22Rv1 (cell line): ENCODE results near the gene ERMP1.
"Not testable (repeated sequence)": the region's sequence is repeated elsewhere in the genome, so short reads cannot be mapped to it uniquely, and the experiment has no call there.

ENCODE experiments used
- H3K27ac ChIP-seq: fragments of 450-650 bp; 2 replicates; pipeline ENCODE4 v1.5.1; 2017
- ZFX ChIP-seq: fragments of 450-650 bp; IDR thresholded peaks from 2 replicates; pipeline ENCODE4 v1.6.1; 2017; ENCODE audit warnings: antibody characterized with exemption, borderline replicate concordance
- TF ChIP-seq, protein P1 (sequence below): fragments of 450-650 bp; IDR thresholded peaks from 2 replicates; pipeline ENCODE4 v1.5.1; 2017; ENCODE audit warnings: mild to moderate bottlenecking

The ERMP1 gene, protein sequence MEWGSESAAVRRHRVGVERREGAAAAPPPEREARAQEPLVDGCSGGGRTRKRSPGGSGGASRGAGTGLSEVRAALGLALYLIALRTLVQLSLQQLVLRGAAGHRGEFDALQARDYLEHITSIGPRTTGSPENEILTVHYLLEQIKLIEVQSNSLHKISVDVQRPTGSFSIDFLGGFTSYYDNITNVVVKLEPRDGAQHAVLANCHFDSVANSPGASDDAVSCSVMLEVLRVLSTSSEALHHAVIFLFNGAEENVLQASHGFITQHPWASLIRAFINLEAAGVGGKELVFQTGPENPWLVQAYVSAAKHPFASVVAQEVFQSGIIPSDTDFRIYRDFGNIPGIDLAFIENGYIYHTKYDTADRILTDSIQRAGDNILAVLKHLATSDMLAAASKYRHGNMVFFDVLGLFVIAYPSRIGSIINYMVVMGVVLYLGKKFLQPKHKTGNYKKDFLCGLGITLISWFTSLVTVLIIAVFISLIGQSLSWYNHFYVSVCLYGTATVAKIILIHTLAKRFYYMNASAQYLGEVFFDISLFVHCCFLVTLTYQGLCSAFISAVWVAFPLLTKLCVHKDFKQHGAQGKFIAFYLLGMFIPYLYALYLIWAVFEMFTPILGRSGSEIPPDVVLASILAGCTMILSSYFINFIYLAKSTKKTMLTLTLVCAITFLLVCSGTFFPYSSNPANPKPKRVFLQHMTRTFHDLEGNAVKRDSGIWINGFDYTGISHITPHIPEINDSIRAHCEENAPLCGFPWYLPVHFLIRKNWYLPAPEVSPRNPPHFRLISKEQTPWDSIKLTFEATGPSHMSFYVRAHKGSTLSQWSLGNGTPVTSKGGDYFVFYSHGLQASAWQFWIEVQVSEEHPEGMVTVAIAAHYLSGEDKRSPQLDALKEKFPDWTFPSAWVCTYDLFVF

DNA sequence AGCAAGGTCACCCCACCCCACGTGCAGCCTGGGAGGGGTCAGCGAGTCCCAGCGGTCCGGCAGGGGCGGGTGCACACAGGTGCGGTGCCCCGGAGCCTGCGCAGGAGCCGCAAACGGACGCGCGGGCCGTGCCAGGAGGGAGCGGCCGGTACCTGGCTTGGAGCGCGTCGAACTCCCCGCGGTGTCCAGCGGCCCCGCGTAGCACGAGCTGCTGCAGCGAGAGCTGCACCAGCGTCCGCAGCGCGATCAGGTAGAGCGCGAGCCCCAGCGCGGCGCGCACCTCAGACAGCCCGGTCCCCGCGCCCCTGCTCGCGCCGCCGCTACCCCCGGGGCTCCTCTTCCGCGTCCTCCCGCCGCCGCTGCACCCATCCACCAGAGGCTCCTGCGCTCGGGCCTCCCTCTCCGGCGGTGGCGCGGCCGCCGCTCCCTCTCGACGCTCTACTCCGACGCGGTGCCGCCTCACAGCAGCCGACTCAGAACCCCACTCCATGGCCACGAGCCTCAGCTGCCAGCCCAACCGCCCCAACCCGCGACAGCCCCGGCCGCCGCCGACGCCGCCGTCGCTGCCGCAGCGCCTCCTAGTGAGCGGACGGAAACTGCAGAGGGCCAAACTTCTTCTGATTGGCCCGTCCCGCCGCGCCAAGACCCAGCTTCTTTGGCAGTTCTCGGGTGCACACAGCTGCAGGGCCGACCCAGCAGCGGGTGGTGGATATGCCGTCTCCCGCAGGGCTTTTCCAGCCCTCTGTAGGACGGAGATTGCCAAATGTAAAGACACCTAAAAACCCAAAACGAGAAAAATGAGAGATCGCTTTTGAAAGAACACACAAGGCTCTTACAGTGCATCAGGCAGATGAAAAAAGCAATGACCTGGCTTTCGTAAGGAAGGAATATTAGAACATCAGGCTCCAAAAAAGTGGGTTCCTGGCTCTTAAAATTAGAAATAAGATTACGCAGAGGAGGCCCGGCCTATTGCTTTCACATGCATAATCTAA is at the start of gene ERMP1:
Gene ERMP1, minus strand, starts transcription at position 580 of the 992 bp plus-strand sequence. Its CDS starts 90 bp downstream, at position 490.
- TF ChIP-seq, protein P1, sequence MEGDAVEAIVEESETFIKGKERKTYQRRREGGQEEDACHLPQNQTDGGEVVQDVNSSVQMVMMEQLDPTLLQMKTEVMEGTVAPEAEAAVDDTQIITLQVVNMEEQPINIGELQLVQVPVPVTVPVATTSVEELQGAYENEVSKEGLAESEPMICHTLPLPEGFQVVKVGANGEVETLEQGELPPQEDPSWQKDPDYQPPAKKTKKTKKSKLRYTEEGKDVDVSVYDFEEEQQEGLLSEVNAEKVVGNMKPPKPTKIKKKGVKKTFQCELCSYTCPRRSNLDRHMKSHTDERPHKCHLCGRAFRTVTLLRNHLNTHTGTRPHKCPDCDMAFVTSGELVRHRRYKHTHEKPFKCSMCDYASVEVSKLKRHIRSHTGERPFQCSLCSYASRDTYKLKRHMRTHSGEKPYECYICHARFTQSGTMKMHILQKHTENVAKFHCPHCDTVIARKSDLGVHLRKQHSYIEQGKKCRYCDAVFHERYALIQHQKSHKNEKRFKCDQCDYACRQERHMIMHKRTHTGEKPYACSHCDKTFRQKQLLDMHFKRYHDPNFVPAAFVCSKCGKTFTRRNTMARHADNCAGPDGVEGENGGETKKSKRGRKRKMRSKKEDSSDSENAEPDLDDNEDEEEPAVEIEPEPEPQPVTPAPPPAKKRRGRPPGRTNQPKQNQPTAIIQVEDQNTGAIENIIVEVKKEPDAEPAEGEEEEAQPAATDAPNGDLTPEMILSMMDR: peak; percentile 97
- no peak for TF ChIP-seq ZFX
- peak within 1 kb of the TSS; percentile 52 for H3K27ac ChIP-seq

DNA sequence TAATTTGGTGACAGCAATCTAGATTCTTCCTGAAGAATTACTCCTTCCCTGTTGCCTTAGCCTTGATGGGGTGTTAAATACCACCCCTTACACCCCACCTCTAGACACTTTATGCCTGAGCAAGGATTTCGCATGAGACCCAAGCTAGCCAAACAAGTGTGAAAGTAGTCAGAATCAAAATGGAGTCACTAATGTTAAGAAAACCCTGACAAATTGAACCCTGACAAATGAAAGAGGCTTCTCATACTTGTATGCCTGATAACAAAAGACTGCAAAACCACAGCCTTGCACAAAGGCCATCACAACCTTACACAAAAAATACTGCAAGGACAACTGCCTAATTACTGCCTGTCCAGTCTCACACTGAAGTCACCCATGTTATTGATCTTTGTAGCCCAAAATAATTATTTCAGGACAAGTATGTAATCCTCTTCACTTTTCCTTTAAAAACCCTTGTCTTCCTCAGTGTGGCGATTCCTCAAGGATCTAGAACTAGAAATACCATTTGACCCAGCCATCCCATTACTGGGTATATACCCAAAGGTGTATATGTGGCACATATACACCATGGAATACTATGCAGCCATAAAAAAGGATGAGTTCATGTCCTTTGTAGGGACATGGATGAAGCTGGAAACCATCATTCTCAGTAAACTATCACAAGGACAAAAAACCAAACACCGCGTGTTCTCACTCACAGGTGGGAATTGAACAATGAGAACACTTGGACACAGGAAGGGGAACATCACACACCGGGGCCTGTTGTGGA is 49.5 kb upstream of the ERMP1 start:
- H3K27ac ChIP-seq: not testable (repeated sequence)

DNA sequence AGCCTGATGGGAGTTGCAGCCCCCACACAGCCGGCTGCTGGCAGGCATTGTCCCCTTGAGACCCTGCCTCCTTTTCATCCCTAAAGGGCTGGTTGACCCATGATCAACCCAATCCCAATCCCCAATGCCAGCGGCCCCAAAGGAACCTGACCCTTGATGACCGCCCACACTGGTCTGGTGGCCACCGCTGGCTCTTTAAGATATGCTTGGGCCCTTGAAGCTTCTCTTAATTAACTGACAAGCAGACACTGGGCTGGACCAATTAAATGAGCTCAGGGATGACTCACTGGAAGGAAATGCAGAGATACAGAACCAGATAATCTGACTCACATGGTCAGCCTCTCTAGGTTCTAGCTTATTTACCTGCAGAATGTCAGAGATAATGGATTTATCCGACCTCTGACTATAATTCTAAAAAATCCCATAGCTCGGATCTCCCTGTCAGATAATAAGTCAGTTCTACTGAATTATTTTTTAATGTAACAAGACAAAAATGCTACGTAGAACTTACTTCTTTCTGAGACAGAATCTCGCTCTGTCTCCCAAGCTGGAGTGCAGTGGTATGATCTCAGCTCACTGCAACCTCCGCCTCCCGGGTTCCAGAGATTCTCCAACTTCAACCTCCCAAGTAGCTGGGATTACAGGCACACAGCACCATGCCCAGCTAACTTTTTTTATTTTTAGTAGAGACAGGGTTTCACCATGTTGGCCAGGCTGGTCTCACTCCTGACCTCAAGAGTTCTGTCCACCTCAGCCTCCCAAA is 46.7 kb upstream of the ERMP1 start:
- no peak for TF ChIP-seq ZFX
- TF ChIP-seq, protein P1: no peak
- H3K27ac ChIP-seq: peak overlapping the region; percentile 55

DNA sequence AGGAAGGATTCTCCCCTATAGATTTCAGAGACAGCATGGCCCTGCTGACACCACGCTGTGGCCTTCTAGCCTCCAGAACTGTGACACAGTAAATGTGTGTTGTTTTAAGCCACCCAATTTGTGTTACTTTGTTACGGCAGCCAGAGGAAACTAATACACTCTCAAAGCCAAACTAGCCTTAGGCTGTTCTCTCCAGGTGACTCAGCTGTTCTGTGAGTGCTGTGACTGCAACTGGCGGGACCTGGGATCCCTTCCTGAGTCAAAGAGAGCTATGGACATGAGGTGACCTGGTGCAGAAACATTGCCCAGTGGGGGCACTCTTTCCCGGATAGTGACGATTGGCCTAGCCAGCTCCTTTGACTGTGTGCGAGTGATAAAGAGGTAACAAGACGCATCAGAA is 43.8 kb upstream of the ERMP1 start:
- H3K27ac ChIP-seq: no peak overlapping the region
- no peak for TF ChIP-seq ZFX
- TF ChIP-seq, protein P1: no peak

DNA sequence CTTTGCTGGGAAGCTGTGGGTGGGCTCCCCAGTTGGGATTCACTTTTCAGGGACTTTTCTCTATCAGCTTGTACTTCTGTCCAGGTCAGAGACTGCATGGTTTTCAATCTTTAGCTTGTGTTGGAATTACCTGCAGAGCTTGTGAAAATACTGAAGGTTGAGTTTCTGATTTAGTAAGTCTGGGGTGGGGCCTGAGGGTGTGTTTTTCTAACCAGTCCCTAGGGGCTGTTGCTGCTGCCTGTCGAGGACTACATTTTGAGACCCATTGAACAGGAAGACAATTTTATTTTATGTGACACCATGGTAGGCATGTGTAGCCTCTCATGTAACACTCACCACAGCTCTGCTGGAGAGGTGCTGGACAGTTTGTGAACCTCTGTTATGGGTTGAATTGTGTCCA is 43.1 kb upstream of the ERMP1 start:
- TF ChIP-seq, protein P1: no peak
- TF ChIP-seq ZFX: no peak
- H3K27ac ChIP-seq: no peak overlapping the region

DNA sequence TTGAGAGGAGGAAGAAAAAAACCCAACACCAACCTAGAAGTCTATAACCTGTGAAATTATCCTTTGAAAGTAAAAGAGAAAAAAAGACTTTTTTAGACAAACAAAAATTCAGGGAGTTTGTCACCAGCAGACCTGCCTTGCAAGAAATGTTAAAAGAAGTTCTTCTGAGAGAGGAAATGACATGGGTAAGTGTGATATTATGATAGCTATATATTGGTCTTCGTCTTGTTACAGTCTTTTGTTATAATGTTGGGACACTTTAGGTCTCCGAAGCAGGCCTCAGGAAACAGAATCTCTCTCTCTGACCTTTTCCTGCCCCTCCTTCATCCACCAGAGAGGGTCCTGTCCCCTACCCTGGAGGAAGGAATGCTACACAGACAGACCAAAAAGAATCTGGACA is 41.1 kb upstream of the ERMP1 start:
- H3K27ac ChIP-seq: no peak overlapping the region
- no peak for TF ChIP-seq ZFX
- TF ChIP-seq, protein P1: no peak
